Spleen (tissue), 11 donors: ENCODE measurements around the gene RNPEPL1. TPM values are rescaled to one million over a fixed set of nuclear protein-coding genes. Genes with fewer than 3 reads are reported as not detected.

Experiments
- DNase-seq: peaks from one replicate; pipeline ENCODE4 v3.0.0-alpha.2; 2020
- H3K27ac ChIP-seq, 8 donors: fragments of 200-600 bp; sonication (generic) in 7 of 8; 1 replicate in 4 of 8; 2 replicates in 4 of 8; pipeline versions ENCODE4 v1.5.0 to v1.8.0; 2016 to 2021; ENCODE audit warnings: inconsistent platforms in 4 of 8, mild to moderate bottlenecking in 4 of 8, moderate library complexity in 1 of 8
- H3K27me3 ChIP-seq, 7 donors: fragments of 200-600 bp; sonication (generic) in 6 of 7; replicated peaks in 1 of 7; 1 replicate in 4 of 7; 2 replicates in 3 of 7; pipeline versions ENCODE4 v1.5.0 to v1.8.0; 2016 to 2021; ENCODE audit warnings: inconsistent platforms in 3 of 7, mild to moderate bottlenecking in 1 of 7
- H3K36me3 ChIP-seq, 6 donors: fragments of 200-600 bp; sonication (generic) in 5 of 6; 1 replicate in 4 of 6; 2 replicates in 2 of 6; pipeline versions ENCODE4 v1.5.0 to v1.8.0; 2016 to 2021; ENCODE audit warnings: inconsistent platforms in 2 of 6
- H3K4me1 ChIP-seq, 6 donors: fragments of 200-600 bp; sonication (generic) in 5 of 6; 1 replicate in 3 of 6; 2 replicates in 3 of 6; pipeline versions ENCODE4 v1.5.0 to v1.8.0; 2016 to 2021; ENCODE audit warnings: inconsistent platforms in 3 of 6
- H3K4me3 ChIP-seq, 8 donors: fragments of 200-600 bp; sonication (generic) in 7 of 8; 1 replicate in 4 of 8; 2 replicates in 4 of 8; pipeline versions ENCODE4 v1.5.0 to v1.8.0; 2016 to 2021; ENCODE audit warnings: inconsistent platforms in 4 of 8, mild to moderate bottlenecking in 4 of 8, moderate library complexity in 2 of 8
- H3K9me3 ChIP-seq, 8 donors: fragments of 200-600 bp; sonication (generic) in 7 of 8; 1 replicate in 4 of 8; 2 replicates in 4 of 8; pipeline versions ENCODE4 v1.5.0 to v1.8.0; 2016 to 2021; ENCODE audit warnings: inconsistent platforms in 4 of 8
- POLR2A ChIP-seq, 3 donors: fragments of 450-650 bp; IDR thresholded peaks; one replicate each; pipeline ENCODE4 v1.5.1; 2017; ENCODE audit warnings: antibody characterized with exemption in 3 of 3, mild to moderate bottlenecking in 1 of 3
- POLR2AphosphoS5 ChIP-seq, 3 donors: sonication (generic); formaldehyde crosslinking; IDR thresholded peaks; one replicate each; pipeline ENCODE4 v1.5.1; 2017; ENCODE audit warnings: antibody characterized with exemption in 3 of 3
- WGBS, 5 donors: extraction: QIAGEN DNeasy Blood & Tissue Kit in 3 of 5; methylation state at CpG; one replicate each; pipeline versions ENCODE4 v1.1.5 to v1.1.7; 2013 to 2018; 5-methylcytosine and 5-hydroxymethylcytosine counted together
- intact Hi-C: fragments of 100-400 bp; cut with DNase I; formaldehyde crosslinking; loops from one replicate; pipeline ENCODE4 v1.15.0; 2023; ENCODE audit warnings: low total_unique reads
- polyA plus RNA-seq, 3 donors: library from polyadenylated mRNA; stranded (reverse); fragments of 200-250 nt; gene quantifications; one replicate each; pipeline ENCODE4 v1.2.1, GENCODE V29; 2013
- total RNA-seq, 7 donors: library from RNA; depleted of rRNA in 3 of 7; stranded (reverse); fragments of >200 nt in 3 of 7; fragmentation: NEBNext Ultra II Directional in 4 of 7; extraction: Animal tissue kit (Norgen Biotek cat#: 25700) in 4 of 7; gene quantifications; one replicate each; pipeline versions ENCODE4 v1.1.0 to v1.2.1, GENCODE V29; 2016 to 2021
- TF ChIP-seq, protein P1 (sequence below), 11 experiments: fragments of 200-600 bp in 7 of 11; fragments of 450-650 bp in 4 of 11; sonication (generic) in 4 of 11; IDR thresholded peaks in 8 of 11; conservative IDR thresholded peaks in 3 of 11; 1 replicate in 7 of 11; 2 replicates in 4 of 11; pipeline versions ENCODE4 v1.4.0 to v1.8.0; 2016 to 2021; ENCODE audit warnings: antibody characterized with exemption in 11 of 11, inconsistent platforms in 4 of 11, mild to moderate bottlenecking in 1 of 11
- donor health status: healthy with polysubstance abuse.
- donor health status: DM: no; HTN: no; CAD: no; lungs with moderate emphysema.
- donor health status: DM: no; HTN: no; CAD: no.
- donor health status: Bipolar disorder and iron deficiency.
- donor health status: healthy.
- donor health status: DM: no; HTN: no; CAD: no.
- donor health status: DM: yes; HTN: yes; CAD: no.

RNPEPL1 gene
- total and polyA plus RNA-seq, 10 donors, result 57.2 to 165 (median 87.4) TPM

DNA sequence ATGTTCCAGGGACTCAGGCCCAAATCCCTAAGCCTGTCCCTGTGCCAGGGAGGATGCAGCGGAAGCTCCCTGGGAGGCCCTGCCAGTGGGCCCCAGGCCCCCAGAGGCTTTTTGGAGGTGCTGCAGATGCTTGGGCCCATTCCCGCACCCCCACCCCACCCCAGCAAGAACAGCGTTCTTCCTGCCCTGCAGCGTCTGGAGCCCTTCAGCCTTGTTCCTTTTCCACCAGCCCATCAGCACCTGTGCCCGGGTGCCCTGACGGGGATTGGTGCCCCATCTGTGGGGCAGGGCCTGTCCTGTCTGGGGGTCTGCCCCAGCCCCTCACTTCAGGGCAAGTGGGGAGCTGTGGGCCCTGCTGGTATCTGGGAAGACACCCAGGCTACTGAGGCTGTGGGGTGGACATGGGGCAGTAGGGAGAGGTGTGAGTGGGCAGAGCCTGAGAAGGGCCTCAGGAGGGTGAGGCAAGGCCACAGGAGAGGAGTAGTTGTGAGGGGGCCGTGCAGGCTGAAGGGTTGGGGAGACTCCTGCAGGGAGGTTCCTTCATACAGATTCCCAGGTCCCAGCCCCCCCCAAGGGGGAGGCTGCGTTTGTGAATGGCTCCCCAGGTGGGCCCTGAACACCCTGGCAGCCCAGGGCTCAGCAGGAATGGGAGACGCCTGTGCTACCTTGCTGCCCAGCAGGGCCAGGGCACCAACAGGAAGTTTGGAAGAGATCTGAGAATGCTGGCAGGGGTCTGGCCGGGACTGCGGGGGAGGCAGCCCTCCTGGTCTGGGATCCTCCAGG is 2.4 kb downstream of the RNPEPL1 start:
- peak overlapping the region in 1 of 8 donors; percentile 78 for H3K4me3 ChIP-seq
- intact Hi-C loops, result no loop called here

DNA sequence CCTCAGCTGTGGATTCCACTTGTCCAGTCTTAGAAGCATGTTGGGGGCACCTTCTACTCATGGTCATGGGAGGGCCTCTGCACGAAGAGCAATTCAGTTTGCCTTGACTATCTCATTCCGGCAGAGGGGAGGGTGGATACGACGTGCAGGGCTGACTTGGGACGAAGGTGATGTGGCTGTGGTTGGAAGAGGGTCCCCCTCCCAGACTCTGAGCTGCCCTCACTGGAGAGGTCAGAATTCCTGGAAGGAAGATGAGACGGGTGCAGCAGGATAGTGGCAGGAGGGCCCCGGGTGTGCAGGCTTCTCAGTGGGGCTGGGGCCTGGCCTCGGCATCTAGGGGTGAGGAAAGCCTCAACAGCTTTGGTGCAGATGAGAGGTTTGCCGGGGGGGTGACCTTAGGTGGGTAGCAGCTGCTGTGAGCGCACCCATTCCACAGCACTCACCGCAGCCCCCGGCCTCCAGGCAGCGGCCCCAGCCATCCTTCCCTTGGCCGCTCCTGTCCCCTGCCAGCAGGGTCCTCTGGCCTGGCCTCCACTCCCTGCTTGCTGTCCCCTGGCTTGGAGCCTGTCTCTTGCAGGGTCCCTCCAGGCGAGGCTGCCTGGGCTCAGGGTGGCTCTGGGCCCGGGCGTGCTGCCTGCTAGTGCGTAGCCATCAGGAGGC is 3.2 kb downstream of the RNPEPL1 start:
- Histone ChIP-seq H3K36me3 (peaks cover 0 to 66% (median 41%) of the 10 kb centered on the region in 6 donors), H3K9me3 (no peaks in the 10 kb centered on the region), H3K4me3 (no peak overlapping the region), H3K27me3 (no peaks in the 10 kb centered on the region), H3K27ac (no peak overlapping the region), H3K4me1 (peaks cover 35 to 58% (median 44%) of the 10 kb centered on the region in 6 donors)
- DNase-seq, result peak; percentile 74
- WGBS, 5 donors, result 91 to 93% (median 92%) methylated on average over 14 to 18 of the region's 18 CpGs
- intact Hi-C loops, result no loop called here
- no peak for TF ChIP-seq POLR2A (IDR thresholded peaks at IDR 0.05)
- TF ChIP-seq POLR2AphosphoS5 (IDR thresholded peaks at IDR 0.05), result no peak
- TF ChIP-seq, protein P1, sequence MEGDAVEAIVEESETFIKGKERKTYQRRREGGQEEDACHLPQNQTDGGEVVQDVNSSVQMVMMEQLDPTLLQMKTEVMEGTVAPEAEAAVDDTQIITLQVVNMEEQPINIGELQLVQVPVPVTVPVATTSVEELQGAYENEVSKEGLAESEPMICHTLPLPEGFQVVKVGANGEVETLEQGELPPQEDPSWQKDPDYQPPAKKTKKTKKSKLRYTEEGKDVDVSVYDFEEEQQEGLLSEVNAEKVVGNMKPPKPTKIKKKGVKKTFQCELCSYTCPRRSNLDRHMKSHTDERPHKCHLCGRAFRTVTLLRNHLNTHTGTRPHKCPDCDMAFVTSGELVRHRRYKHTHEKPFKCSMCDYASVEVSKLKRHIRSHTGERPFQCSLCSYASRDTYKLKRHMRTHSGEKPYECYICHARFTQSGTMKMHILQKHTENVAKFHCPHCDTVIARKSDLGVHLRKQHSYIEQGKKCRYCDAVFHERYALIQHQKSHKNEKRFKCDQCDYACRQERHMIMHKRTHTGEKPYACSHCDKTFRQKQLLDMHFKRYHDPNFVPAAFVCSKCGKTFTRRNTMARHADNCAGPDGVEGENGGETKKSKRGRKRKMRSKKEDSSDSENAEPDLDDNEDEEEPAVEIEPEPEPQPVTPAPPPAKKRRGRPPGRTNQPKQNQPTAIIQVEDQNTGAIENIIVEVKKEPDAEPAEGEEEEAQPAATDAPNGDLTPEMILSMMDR (IDR thresholded peaks at IDR 0.05 in 8 of 11, conservative IDR thresholded peaks at IDR 0.05 in 3 of 11), result no peak

More for the DNA sequence above, 2.4 kb downstream of the RNPEPL1 start:
- DNase-seq, result peak; percentile 77
- TF ChIP-seq, protein P1 (IDR thresholded peaks at IDR 0.05 in 8 of 11, conservative IDR thresholded peaks at IDR 0.05 in 3 of 11), result no peak
- no peak for TF ChIP-seq POLR2AphosphoS5 (IDR thresholded peaks at IDR 0.05)
- H3K4me1 ChIP-seq, result peaks cover 40 to 65% (median 51%) of the 10 kb centered on the region in 6 donors
- WGBS, 5 donors, result 81 to 90% (median 88%) methylated on average over 9 to 11 of the region's 11 CpGs
- H3K27me3 ChIP-seq, result no peaks in the 10 kb centered on the region
- no peaks in the 10 kb centered on the region for H3K9me3 ChIP-seq
- H3K36me3 ChIP-seq, result peaks cover 0 to 59% (median 33%) of the 10 kb centered on the region in 6 donors
- H3K27ac ChIP-seq, result peak overlapping the region in 1 of 8 donors; percentile 99

DNA sequence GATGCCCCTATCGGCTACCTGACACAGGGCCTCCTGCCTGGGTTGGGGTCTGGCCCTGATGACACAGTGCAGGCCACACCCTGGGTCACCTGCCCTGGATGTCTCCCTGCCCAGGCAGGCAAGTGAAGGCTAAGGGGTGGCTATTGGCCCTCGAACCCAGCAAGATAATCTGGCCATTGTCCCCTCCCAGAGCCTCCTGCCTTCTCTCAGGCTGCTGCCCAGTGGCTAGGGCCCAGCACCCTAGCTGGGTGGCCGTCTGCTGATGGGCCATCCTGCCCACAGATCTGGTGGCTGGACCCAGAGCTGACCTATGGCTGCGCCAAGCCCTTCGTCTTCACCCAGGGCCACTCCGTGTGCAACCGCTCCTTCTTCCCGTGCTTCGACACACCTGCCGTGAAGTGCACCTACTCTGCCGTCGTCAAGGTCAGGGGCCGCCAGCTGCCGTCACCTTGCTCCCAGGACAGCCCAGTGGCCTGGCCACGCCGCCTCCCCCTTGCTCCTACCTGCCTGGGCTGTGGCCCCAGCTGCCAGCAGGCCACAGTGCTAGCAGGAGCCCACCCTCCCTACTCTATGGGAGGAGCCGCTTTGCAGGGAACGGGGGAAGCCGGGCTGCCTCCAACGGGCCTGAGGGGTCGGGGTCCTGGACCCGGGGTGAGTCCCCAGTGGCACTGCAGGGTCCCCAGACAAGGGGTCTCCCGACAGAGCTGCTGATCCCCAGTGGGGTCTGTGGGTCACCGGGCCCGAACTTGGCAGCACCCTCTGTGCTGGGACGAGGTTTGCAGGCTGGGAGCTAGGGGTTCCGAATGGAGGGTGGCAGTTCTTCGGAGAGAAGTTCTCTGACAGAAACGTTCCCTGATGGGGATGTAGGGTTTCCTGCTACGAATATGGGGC is 4.1 kb downstream of the RNPEPL1 start:
- Histone ChIP-seq H3K4me3 (no peak overlapping the region), H3K27me3 (no peaks in the 10 kb centered on the region), H3K36me3 (peaks cover 1 to 76% (median 50%) of the 10 kb centered on the region in 6 donors), H3K9me3 (no peaks in the 10 kb centered on the region), H3K4me1 (peaks cover 26 to 48% (median 35%) of the 10 kb centered on the region in 6 donors), H3K27ac (no peak overlapping the region)
- peak; percentile 78 for DNase-seq
- WGBS, 5 donors, result 90 to 95% (median 94%) methylated on average over 14 to 30 of the region's 30 CpGs
- TF ChIP-seq, protein P1 (IDR thresholded peaks at IDR 0.05 in 8 of 11, conservative IDR thresholded peaks at IDR 0.05 in 3 of 11), result no peak
- TF ChIP-seq POLR2AphosphoS5 (IDR thresholded peaks at IDR 0.05), result peak in 1 of 3 donors; percentile 15
- intact Hi-C loops, result no loop called here
